Fibroblast of the aortic adventitia (primary cell): Measurements from ENCODE around the gene TMEM203. TPM values are rescaled to one million over a fixed set of nuclear protein-coding genes. Genes with fewer than 3 reads are reported as not detected.
A peak's percentile ranks its signal among the peaks of the same experiment; 100 is the strongest.

ENCODE experiments used
- DNase-seq: peaks from one replicate; pipeline ENCODE4 v3.0.0-alpha.2; 2010; ENCODE audit warnings: low read depth
- H3K4me3 ChIP-seq: 2 replicates; pipeline ENCODE4 v1.5.1; 2011; ENCODE audit warnings: low read depth, mild to moderate bottlenecking, control low read depth, low read length, moderate library complexity
- CTCF ChIP-seq: IDR thresholded peaks from 2 replicates; pipeline ENCODE4 v1.5.1; 2011; ENCODE audit warnings: mild to moderate bottlenecking, low read length, control low read depth, inconsistent platforms; ENCODE audit not compliant: insufficient read depth
- total RNA-seq: library from RNA; depleted of rRNA; stranded (reverse); fragments of >200 nt; gene quantifications from 2 replicates; pipeline ENCODE4 v1.2.3, GENCODE V29; 2012; ENCODE audit warnings: low replicate concordance

TMEM203 gene
- total RNA-seq, 1 donor = 32.3 TPM

GRCh38 chr9:137218212-137218753, 12.8 kb upstream of the TMEM203 start:
- no peak for DNase-seq
- H3K4me3 ChIP-seq = no peak overlapping the region
- no peak for TF ChIP-seq CTCF

GRCh38 chr9:137217276-137218211, 12.1 kb upstream of the TMEM203 start:
- DNase-seq = peak; percentile 24
- peak overlapping the region; percentile 28 for H3K4me3 ChIP-seq
- no peak for TF ChIP-seq CTCF

- TF ChIP-seq CTCF = no peak
- no peak for DNase-seq
- H3K4me3 ChIP-seq = no peak overlapping the region
Observed at GRCh38 chr9:137216188-137216965, 10.9 kb upstream of the TMEM203 start.

GRCh38 chr9:137215196-137215986, 9.9 kb upstream of the TMEM203 start:
- no peak for TF ChIP-seq CTCF
- DNase-seq = no peak
- no peak overlapping the region for H3K4me3 ChIP-seq

- no peak for DNase-seq
- H3K4me3 ChIP-seq = no peak overlapping the region
- no peak for TF ChIP-seq CTCF
Observed at GRCh38 chr9:137214620-137215019, 9.2 kb upstream of the TMEM203 start.
